IPS-20b (cell line): ENCODE measurements around the gene BCL10.

Experiments
- H3K27ac ChIP-seq: one replicate; pipeline ENCODE4 v1.5.1; 2013; ENCODE audit warnings: low read length
- H3K27me3 ChIP-seq: 2 replicates; pipeline ENCODE4 v1.6.1; 2013; ENCODE audit warnings: mild to moderate bottlenecking, low read length, inconsistent platforms; ENCODE audit not compliant: insufficient read depth
- H3K36me3 ChIP-seq: 2 replicates; pipeline ENCODE4 v1.6.1; 2013; ENCODE audit warnings: low read depth, mild to moderate bottlenecking, inconsistent platforms, low read length, moderate library complexity; ENCODE audit not compliant: insufficient read depth
- H3K4me1 ChIP-seq: 2 replicates; pipeline ENCODE4 v1.6.1; 2013; ENCODE audit warnings: mild to moderate bottlenecking, control low read depth, inconsistent platforms, low read length, moderate library complexity; ENCODE audit not compliant: insufficient read depth
- H3K4me3 ChIP-seq: 2 replicates; pipeline ENCODE4 v1.5.1; 2013; ENCODE audit warnings: mild to moderate bottlenecking, low read length, inconsistent platforms
- H3K9ac ChIP-seq: 2 replicates; pipeline ENCODE4 v1.6.1; 2013; ENCODE audit warnings: low read depth, mild to moderate bottlenecking, inconsistent platforms, low read length, moderate library complexity
- H3K9me3 ChIP-seq: 2 replicates; pipeline ENCODE4 v1.6.1; 2013; ENCODE audit warnings: mild to moderate bottlenecking, low read depth, low read length, inconsistent platforms; ENCODE audit not compliant: insufficient read depth

The BCL10 gene

DNA sequence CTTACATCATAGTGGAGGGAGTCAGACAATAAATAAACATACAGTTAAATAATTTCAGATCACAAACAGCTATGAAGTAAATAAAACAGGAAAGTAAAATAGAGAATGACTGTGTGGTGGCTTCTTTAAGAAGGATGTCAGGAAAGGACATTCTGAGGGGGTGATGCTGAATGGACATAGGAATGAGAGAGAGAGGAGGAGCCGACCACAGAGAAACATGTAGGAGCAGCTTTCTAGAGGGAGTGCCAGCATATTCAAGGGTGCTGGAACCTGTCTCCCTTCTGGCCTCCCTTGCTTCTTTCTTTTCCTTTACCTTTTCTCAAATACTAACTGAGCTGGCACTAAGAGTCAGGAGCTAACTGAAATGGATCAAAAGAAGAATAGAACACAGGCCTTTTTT is 20.5 kb upstream of the BCL10 start:
- H3K27me3 ChIP-seq, result no peaks in the 10 kb centered on the region

DNA sequence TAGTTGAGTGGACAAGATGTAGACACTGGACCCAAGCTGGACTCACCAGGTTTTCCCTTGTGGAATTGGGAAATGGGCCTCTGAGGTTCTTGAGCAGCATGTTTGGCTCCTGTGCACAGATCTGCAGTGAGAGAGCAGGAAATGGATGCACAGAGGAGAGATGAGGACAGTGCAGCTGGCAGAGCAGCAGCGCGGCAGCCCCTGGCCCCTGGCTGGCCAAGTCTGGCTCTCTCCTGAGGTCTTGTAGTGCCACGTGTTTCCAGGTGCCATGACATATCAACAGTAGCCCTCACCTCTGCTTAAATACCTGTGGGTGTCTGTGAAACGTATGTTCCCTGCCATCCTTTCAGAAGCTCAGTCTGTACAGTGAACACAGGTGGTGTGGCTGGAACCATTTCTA is 19.2 kb upstream of the BCL10 start:
- Histone ChIP-seq H3K27ac (no peak overlapping the region), H3K9ac (no peak overlapping the region), H3K9me3 (no peaks in the 10 kb centered on the region), H3K36me3 (no peaks in the 10 kb centered on the region), H3K27me3 (no peaks in the 10 kb centered on the region), H3K4me1 (peaks cover 5% of the 10 kb centered on the region; the same call in 1 of the 2 replicates), H3K4me3 (no peak overlapping the region)

More for the DNA sequence above, 20.5 kb upstream of the BCL10 start:
- Histone ChIP-seq H3K9ac (no peak overlapping the region), H3K4me3 (no peak overlapping the region), H3K4me1 (peaks cover 5% of the 10 kb centered on the region; the same call in 1 of the 2 replicates), H3K9me3 (no peaks in the 10 kb centered on the region), H3K27ac (no peak overlapping the region), H3K36me3 (no peaks in the 10 kb centered on the region)

- H3K27me3 ChIP-seq, result no peaks in the 10 kb centered on the region
- no peak overlapping the region for H3K4me3 ChIP-seq
- H3K9me3 ChIP-seq, result no peaks in the 10 kb centered on the region
- no peak overlapping the region for H3K9ac ChIP-seq
- H3K36me3 ChIP-seq, result no peaks in the 10 kb centered on the region
- no peak overlapping the region for H3K27ac ChIP-seq
- peaks cover 5% of the 10 kb centered on the region; the same call in 1 of the 2 replicates for H3K4me1 ChIP-seq
These were observed 18.6 kb upstream of the BCL10 start for GRCh38 chr1:85295006-85295431.

- Histone ChIP-seq H3K36me3 (no peaks in the 10 kb centered on the region), H3K4me3 (no peak overlapping the region), H3K9me3 (no peaks in the 10 kb centered on the region), H3K4me1 (no peaks in the 10 kb centered on the region), H3K27me3 (no peaks in the 10 kb centered on the region), H3K9ac (no peak overlapping the region), H3K27ac (no peak overlapping the region)
These were observed 14.4 kb upstream of the BCL10 start for GRCh38 chr1:85290826-85291225.

GRCh38 chr1:85289848-85290335 is 13.5 kb upstream of the BCL10 start:
- Histone ChIP-seq H3K27me3 (no peaks in the 10 kb centered on the region), H3K9me3 (no peaks in the 10 kb centered on the region), H3K36me3 (no peaks in the 10 kb centered on the region), H3K4me3 (no peak overlapping the region), H3K27ac (no peak overlapping the region), H3K9ac (no peak overlapping the region), H3K4me1 (no peaks in the 10 kb centered on the region)

DNA sequence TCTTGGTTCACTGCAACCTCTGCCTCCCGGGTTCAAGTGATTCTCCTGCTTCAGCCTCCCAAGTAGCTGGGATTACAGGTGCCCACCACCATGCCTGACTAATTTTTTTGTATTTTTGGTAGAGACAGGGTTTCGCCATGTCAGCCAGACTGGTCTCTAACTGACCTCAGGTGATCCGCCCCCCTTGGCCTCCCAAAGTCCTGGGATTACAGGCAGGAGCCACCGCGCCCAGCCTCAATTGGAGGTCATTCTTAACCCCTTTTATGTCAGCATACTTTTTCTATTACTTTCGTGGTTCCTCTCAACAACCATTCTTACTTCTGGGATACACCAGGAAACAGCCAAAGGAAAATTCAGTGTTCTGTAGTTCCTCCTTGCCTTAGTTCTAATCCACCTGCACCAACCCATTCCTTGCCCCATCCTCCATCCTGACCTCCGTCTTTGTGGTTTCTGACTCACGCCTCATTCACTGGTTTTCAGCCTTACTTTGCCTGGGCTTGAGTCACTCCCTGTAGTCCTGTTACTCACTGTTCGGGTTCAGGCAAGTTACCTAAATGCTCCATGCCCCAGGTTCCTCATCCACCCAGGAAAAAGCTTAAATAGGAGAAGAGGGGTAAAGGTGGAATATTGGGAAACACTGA is 12.9 kb upstream of the BCL10 start:
- Histone ChIP-seq H3K9me3 (no peaks in the 10 kb centered on the region), H3K36me3 (no peaks in the 10 kb centered on the region), H3K4me1 (no peaks in the 10 kb centered on the region), H3K9ac (no peak overlapping the region), H3K27me3 (no peaks in the 10 kb centered on the region), H3K27ac (no peak overlapping the region), H3K4me3 (no peak overlapping the region)

DNA sequence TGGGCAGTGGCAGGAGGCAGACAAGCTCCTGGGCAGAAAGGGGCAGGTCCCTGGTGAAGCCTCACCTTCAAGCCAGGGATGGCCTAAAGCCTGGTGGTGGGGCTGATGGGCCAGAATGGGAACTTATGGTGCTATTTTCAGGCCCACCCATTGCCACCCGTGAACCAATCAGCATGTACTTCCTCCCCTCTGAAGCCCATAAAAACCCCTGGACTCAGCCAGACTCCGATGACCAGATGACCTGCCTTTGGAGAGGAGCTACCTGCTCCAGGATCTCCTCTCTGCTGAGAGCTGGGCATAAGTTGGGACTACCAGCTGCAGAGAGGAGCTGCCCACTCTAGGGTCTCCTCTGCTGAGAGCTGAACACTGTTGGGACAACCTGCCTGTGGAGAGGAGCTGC is 7.8 kb upstream of the BCL10 start:
- H3K27me3 ChIP-seq, result no peaks in the 10 kb centered on the region
- H3K4me3 ChIP-seq, result no peak overlapping the region
- H3K9me3 ChIP-seq, result no peaks in the 10 kb centered on the region
- no peaks in the 10 kb centered on the region for H3K36me3 ChIP-seq
- no peak overlapping the region for H3K9ac ChIP-seq
- no peak overlapping the region for H3K27ac ChIP-seq
- peaks cover 15% of the 10 kb centered on the region; the same call in 1 of the 2 replicates for H3K4me1 ChIP-seq

GRCh38 chr1:85283475-85284199 is 7.2 kb upstream of the BCL10 start:
- Histone ChIP-seq H3K27ac (no peak overlapping the region), H3K4me3 (no peak overlapping the region), H3K4me1 (peaks cover 15% of the 10 kb centered on the region; the same call in 1 of the 2 replicates), H3K36me3 (no peaks in the 10 kb centered on the region), H3K9ac (no peak overlapping the region), H3K9me3 (no peaks in the 10 kb centered on the region), H3K27me3 (no peaks in the 10 kb centered on the region)

- Histone ChIP-seq H3K36me3 (no peaks in the 10 kb centered on the region), H3K27ac (peak overlapping the region; percentile 7), H3K27me3 (no peaks in the 10 kb centered on the region), H3K4me1 (peaks cover 15% of the 10 kb centered on the region; the same call in 1 of the 2 replicates), H3K4me3 (no peak overlapping the region; the same call in 1 of the 2 replicates), H3K9me3 (no peaks in the 10 kb centered on the region), H3K9ac (no peak overlapping the region)
These were observed 6.0 kb upstream of the BCL10 start for GRCh38 chr1:85282424-85282823.

GRCh38 chr1:85280636-85281035 is 4.2 kb upstream of the BCL10 start:
- Histone ChIP-seq H3K9me3 (no peaks in the 10 kb centered on the region), H3K4me1 (peaks cover 18% of the 10 kb centered on the region; the same call in 1 of the 2 replicates), H3K9ac (no peak overlapping the region), H3K27ac (no peak overlapping the region), H3K36me3 (no peaks in the 10 kb centered on the region), H3K27me3 (no peaks in the 10 kb centered on the region), H3K4me3 (no peak overlapping the region)

DNA sequence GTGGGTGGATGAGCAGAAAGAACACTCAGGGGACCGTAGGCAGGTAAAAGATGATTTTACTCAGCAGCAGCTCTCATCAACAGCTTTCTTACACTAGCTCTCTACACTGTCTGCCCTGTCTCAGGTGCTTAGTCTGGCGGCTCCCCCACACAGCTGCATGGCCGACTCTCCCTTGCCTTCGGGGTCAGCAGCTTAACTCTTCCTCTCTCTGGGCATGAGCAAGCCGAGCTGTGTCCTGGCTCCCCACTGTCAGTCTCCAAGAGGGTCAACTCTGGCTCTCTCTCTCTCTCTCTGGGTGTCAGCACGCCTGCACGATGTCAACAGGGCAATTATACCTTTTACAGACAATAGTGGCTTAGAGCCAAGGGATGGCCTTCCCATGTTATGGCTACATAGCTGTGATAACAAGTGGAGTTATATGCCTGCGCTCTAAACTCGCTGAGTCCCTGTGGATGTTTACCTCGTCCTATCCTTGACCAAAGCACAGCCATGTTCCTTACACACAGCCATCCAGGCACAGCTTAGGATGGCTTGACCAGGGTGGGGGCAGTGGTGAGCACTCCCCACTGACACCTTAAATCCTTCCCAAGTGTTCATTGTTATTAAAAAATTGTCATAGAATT is 3.1 kb upstream of the BCL10 start:
- Histone ChIP-seq H3K27me3 (no peaks in the 10 kb centered on the region), H3K27ac (no peak overlapping the region), H3K9me3 (no peaks in the 10 kb centered on the region), H3K36me3 (no peaks in the 10 kb centered on the region), H3K4me1 (peaks cover 25% of the 10 kb centered on the region; the same call in 1 of the 2 replicates), H3K4me3 (no peak overlapping the region), H3K9ac (no peak overlapping the region)
